GM08714 (cell line): Measurements from ENCODE around the gene SH3RF1.

Experiments
- H3K4me3 ChIP-seq: fragments of 200-500 bp; sonication (Bioruptor generic); 2 replicates; pipeline ENCODE4 v1.5.1; 2014; ENCODE audit warnings: mild to moderate bottlenecking, low read length, inconsistent platforms
- ZNF274 ChIP-seq: IDR thresholded peaks from 2 replicates; pipeline ENCODE4 v1.6.1; 2012; ENCODE audit warnings: mild to moderate bottlenecking, low read depth, low read length

SH3RF1 gene

GRCh38 chr4:169249999-169250398 is 20.8 kb downstream of the SH3RF1 start:
- TF ChIP-seq ZNF274 = no peak
- H3K4me3 ChIP-seq = no peak overlapping the region

- TF ChIP-seq ZNF274 = no peak
- H3K4me3 ChIP-seq = no peak overlapping the region
These were observed 21.4 kb downstream of the SH3RF1 start for GRCh38 chr4:169249214-169249973.

GRCh38 chr4:169248645-169249044 is 22.1 kb downstream of the SH3RF1 start:
- TF ChIP-seq ZNF274 = no peak
- H3K4me3 ChIP-seq = no peak overlapping the region

- H3K4me3 ChIP-seq = no peak overlapping the region
- no peak for TF ChIP-seq ZNF274
These were observed 23.8 kb downstream of the SH3RF1 start for GRCh38 chr4:169246957-169247396.

GRCh38 chr4:169246279-169246678 is 24.5 kb downstream of the SH3RF1 start:
- no peak overlapping the region for H3K4me3 ChIP-seq
- TF ChIP-seq ZNF274 = no peak

- no peak overlapping the region for H3K4me3 ChIP-seq
- no peak for TF ChIP-seq ZNF274
These were observed 25.7 kb downstream of the SH3RF1 start for GRCh38 chr4:169245061-169245460.

- TF ChIP-seq ZNF274 = no peak
- H3K4me3 ChIP-seq = no peak overlapping the region
These were observed 26.7 kb downstream of the SH3RF1 start for GRCh38 chr4:169243825-169244609.

- no peak overlapping the region for H3K4me3 ChIP-seq
These were observed 29.3 kb downstream of the SH3RF1 start for GRCh38 chr4:169241464-169241863.

GRCh38 chr4:169239221-169239905 is 31.4 kb downstream of the SH3RF1 start:
- no peak for TF ChIP-seq ZNF274
- H3K4me3 ChIP-seq = no peak overlapping the region

More at GRCh38 chr4:169241464-169241863, 29.3 kb downstream of the SH3RF1 start:
- TF ChIP-seq ZNF274 = no peak

GRCh38 chr4:169238445-169238844 is 32.3 kb downstream of the SH3RF1 start:
- no peak for TF ChIP-seq ZNF274
- H3K4me3 ChIP-seq = no peak overlapping the region

GRCh38 chr4:169236873-169237626 is 33.7 kb downstream of the SH3RF1 start:
- H3K4me3 ChIP-seq = no peak overlapping the region
- no peak for TF ChIP-seq ZNF274

- TF ChIP-seq ZNF274 = no peak
- no peak overlapping the region for H3K4me3 ChIP-seq
These were observed 34.7 kb downstream of the SH3RF1 start for GRCh38 chr4:169236078-169236477.

- no peak for TF ChIP-seq ZNF274
These were observed 36.5 kb downstream of the SH3RF1 start for GRCh38 chr4:169234137-169234855.

More at GRCh38 chr4:169234137-169234855, 36.5 kb downstream of the SH3RF1 start:
- no peak overlapping the region for H3K4me3 ChIP-seq
